GM19397 (cell line): ENCODE results near the gene NPRL2.

ENCODE experiments used
- ATAC-seq: cut with Tn5 transposase; IDR thresholded peaks from one replicate; pipeline ENCODE4 v1.9.1; 2021; ENCODE audit warnings: mild to moderate bottlenecking, moderate library complexity; ENCODE audit not compliant: unreplicated experiment

Gene NPRL2

DNA sequence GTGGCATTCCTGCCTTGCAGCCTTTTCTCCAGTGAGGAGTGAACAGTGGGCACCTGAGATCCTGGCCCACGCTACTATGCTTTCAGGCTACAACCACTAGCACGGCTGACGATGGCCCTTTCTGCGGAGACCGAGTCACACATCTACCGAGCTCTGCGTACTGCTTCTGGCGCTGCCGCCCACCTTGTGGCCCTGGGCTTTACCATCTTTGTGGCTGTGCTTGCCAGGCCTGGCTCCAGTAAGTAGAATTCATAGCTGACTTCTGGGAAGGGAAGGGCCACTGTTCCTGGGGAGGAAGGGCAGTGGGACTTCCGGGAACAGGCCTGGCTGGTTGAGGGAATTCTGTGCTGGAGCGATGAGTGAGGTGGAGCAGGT, 735 bp upstream of the NPRL2 start:
- no peak for ATAC-seq

DNA sequence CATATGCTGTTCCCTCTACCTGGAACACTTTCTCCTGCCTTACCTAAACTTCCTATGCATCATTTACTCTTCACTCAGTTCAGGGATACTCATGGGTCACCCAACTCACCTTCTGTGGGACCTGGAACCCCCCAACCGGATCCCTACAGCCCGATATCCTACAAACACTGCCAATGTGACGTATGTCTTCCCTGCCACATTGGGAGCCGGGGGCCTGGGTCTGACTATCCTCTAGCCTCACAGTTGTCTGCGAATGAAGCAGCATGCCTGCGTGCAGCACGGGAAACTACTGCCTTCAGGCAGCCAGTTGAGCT, 405 bp downstream of the NPRL2 start:
- no peak for ATAC-seq

GRCh38 chr3:50347187-50347813, 3.3 kb downstream of the NPRL2 start:
- no peak for ATAC-seq

GRCh38 chr3:50345586-50346234, 4.9 kb downstream of the NPRL2 start, which contains the start of gene ZMYND10:
ZMYND10 (minus strand) TSS chr3:50345732; CDS start chr3:50345579, 153 bp downstream.
- no peak for ATAC-seq

- ATAC-seq: no peak
Observed at GRCh38 chr3:50345008-50345407, 5.6 kb downstream of the NPRL2 start.

GRCh38 chr3:50342813-50343633, 7.6 kb downstream of the NPRL2 start:
- ATAC-seq: no peak

- no peak for ATAC-seq
Observed at GRCh38 chr3:50341996-50342650, 8.5 kb downstream of the NPRL2 start.

GRCh38 chr3:50341537-50341936, 9.0 kb downstream of the NPRL2 start:
- no peak for ATAC-seq

DNA sequence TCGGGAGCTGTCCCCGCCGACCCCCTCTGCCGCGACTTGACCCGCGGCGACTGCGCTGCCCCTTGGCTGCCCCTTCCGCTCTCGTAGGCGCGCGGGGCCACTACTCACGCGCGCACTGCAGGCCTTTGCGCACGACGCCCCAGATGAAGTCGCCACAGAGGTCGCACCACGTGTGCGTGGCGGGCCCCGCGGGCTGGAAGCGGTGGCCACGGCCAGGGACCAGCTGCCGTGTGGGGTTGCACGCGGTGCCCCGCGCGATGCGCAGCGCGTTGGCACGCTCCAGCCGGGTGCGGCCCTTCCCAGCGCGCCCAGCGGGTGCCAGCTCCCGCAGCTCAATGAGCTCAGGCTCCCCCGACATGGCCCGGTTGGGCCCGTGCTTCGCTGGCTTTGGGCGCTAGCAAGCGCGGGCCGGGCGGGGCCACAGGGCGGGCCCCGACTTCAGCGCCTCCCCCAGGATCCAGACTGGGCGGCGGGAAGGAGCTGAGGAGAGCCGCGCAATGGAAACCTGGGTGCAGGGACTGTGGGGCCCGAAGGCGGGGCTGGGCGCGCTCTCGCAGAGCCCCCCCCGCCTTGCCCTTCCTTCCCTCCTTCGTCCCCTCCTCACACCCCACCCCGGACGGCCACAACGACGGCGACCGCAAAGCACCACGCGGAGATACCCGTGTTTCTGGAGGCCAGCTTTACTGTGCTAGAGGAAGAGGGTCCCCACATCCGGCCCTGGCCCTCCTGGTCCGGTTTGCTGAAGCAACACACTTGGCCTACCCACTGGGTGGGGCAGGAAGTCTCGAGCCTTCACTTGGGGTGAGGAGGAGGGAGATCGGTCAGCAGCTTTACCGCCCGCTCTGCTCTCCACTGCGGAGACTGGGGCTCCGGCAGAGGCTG, 9.9 kb downstream of the NPRL2 start, which contains the start of gene RASSF1:
Gene RASSF1 (minus strand): TSS at position 389 of the 882 bp plus-strand sequence. CDS start 31 bp downstream, at position 358.
- ATAC-seq: no peak

DNA sequence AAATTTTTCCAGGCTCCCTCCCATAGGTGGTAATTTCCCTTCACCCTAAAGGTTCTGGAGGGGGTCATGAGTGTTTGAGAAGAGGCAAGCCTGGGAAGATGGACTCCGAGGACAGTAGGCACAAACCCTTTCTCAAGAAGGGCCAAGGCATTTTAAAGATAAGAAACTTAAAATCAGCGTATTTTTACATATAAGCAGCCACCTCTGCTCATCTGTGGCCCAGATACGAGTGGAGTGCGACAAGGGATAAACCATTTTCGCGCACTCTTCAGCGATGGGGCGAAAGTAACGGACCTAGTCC, 10.5 kb downstream of the NPRL2 start:
- ATAC-seq: no peak

- no peak for ATAC-seq
Observed at GRCh38 chr3:50339485-50340146, 11.0 kb downstream of the NPRL2 start.

GRCh38 chr3:50338965-50339364, 11.6 kb downstream of the NPRL2 start:
- no peak for ATAC-seq

DNA sequence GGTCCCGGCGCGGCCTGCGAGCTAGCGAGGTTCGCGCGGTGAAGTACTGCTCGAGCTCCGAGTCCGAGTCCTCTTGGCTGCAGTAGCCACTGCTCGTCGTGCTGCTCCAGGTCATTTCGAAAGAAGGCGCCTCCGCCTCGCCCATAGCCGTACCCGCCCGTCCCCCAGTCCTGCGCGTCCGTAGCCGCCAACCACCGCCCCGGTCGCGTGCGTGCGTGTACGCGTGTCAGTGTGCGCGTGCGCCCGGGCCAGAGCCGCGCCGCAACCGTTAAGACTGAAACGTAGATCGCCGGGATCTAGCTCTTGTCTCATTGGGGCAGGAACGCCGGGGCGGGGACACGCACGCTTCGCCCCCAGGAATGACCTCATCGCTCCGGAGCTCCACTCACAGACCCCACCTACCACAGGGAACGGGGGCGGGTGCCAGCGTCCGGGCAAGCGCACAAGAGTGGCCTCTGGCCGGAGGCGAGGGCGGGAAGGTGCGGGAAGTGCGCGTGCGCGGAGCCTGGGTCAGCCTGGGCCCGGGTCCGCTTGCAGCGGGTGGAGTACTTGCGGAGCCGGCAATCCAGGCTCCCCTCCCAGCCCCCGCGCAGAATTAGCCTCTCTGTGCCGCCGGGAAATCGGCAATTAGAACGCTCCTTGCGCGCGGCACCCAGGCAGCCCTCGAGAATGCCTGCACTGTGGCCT, 13.3 kb downstream of the NPRL2 start:
- ATAC-seq: peak; percentile 74

GRCh38 chr3:50336452-50337174, 14.0 kb downstream of the NPRL2 start:
- peak; percentile 26 for ATAC-seq

DNA sequence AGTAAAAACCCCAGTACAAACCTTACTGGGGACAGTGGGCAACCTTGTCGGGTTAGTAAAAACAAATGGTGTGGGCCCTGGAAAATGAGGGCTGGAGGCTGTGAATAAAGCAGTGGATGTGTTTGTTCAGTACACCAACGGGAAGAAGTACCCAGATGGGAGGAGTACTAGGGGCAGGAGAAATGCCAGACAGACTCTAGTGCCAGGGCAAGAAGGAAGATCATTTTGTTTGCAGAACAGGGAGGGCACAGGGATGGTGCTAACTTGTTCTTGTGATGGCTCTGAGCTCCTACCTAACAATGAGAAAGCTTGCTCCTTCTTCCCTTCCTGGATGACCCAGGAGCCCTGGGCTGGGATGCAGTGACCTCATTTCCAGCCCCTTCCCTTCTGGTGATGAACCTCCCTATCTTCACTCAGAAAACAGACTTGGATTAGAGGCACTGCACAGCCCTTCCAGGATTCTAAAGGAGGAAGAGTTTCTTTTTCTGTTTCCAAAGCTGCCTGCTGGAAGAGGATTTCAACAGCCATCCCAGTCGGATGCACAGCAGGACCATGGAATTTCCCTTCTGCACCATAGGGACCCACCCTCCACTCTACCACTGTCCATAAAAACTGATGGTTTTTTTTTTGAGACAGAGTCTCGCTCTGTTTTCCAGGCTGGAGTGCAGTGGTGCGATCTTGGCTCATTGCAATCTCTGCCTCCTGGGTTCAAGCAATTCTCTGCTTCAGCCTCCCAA, 16.1 kb downstream of the NPRL2 start:
- no peak for ATAC-seq

DNA sequence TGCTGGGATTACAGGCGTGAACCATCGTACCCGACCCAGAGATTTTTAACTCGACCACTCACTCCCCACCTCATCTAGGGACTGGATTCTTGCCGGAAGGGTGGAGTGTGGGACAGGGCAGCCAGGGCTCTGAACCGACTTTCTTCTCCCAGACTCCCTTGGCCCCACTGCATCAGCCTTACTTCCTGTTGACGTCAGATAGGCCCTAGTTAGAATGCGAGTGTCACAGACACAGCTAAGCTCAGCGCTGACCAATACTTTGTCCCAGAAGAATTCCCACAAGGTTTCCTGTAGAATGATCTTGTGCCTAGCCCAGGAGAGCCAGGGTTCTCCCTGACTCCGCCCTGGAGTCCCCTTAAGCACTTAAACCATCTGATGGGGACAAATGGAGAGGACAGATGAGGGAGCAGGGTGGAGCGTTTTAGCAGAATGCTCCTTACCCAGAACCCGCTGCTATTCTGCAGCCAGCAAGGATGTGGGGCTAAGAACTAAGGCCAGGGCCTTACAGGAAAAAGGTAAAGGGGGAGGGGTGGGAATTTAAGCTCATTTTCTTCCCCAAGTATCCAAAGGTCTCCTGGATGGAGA, 16.7 kb downstream of the NPRL2 start:
- ATAC-seq: no peak

GRCh38 chr3:50331364-50331907, 19.1 kb downstream of the NPRL2 start:
- ATAC-seq: no peak

- ATAC-seq: no peak
Observed at GRCh38 chr3:50330330-50330729, 20.2 kb downstream of the NPRL2 start.
